T-cell (primary cell): ENCODE data around the gene ST6GALNAC6. TPM values are rescaled to one million over a fixed set of nuclear protein-coding genes. Genes with fewer than 3 reads are reported as not detected.

Experiments used
- ATAC-seq, 4 experiments: fragments of 200-7000 bp in 3 of 4; fragments of 150-1000 bp in 1 of 4; cut with Tn5 transposase; replicated peaks in 1 of 4; 1 replicate in 3 of 4; 2 replicates in 1 of 4; pipeline ENCODE4 v1.10.0; 2021; ENCODE audit warnings: moderate library complexity in 3 of 4, mild to moderate bottlenecking in 2 of 4, moderate number of reproducible peaks in 1 of 4
- CTCF ChIA-PET, 2 donors: fragments of 300-600 bp; sonication (Branson Sonifier 250); formaldehyde crosslinking; loops; one replicate each; lab custom pipeline; 2022; ENCODE audit warnings: antibody characterized with exemption in 2 of 2; lab: Charles Lee
- POLR2A ChIA-PET, 2 donors: fragments of 300-600 bp; sonication (Branson Sonifier 250); formaldehyde crosslinking; loops; one replicate each; lab custom pipeline; 2022; ENCODE audit warnings: antibody characterized with exemption in 2 of 2; lab: Charles Lee
- DNase-seq, 35 experiments: peaks; one replicate each; pipeline versions ENCODE4 v3.0.0 to v3.0.0-alpha.2; 2013 to 2023
- H3K27ac ChIP-seq: one replicate; pipeline ENCODE4 v1.5.1; 2013; ENCODE audit warnings: low read length
- H3K27me3 ChIP-seq, 2 experiments: replicated peaks in 1 of 2; 1 replicate in 1 of 2; 2 replicates in 1 of 2; pipeline versions ENCODE4 v1.6.1 to v1.7.0; 2013; ENCODE audit warnings: low read length in 1 of 2, mixed read lengths in 1 of 2; ENCODE audit not compliant: control insufficient read depth in 2 of 2, insufficient read depth in 2 of 2; ENCODE audit errors: extremely low read depth in 1 of 2
- H3K36me3 ChIP-seq, 2 donors: 1 replicate in 1 of 2; 2 replicates in 1 of 2; pipeline versions ENCODE4 v1.6.1 to v1.7.0; 2013; ENCODE audit warnings: low read length in 1 of 2; ENCODE audit not compliant: control insufficient read depth in 2 of 2, insufficient read depth in 1 of 2; ENCODE audit errors: extremely low read depth in 1 of 2
- H3K4me1 ChIP-seq, 2 experiments: 1 replicate in 1 of 2; 2 replicates in 1 of 2; pipeline versions ENCODE4 v1.6.1 to v1.7.0; 2013; ENCODE audit warnings: low read length in 2 of 2, mixed read lengths in 1 of 2; ENCODE audit not compliant: insufficient read depth in 2 of 2, control insufficient read depth in 1 of 2; ENCODE audit errors: extremely low read depth in 1 of 2
- H3K4me3 ChIP-seq, 2 donors: 1 replicate in 1 of 2; 2 replicates in 1 of 2; pipeline versions ENCODE4 v1.5.1 to v1.7.0; 2013; ENCODE audit warnings: mild to moderate bottlenecking in 2 of 2, low read length in 1 of 2, moderate library complexity in 1 of 2; ENCODE audit not compliant: control insufficient read depth in 1 of 2; ENCODE audit errors: extremely low read depth in 1 of 2
- H3K9me3 ChIP-seq: 2 replicates; pipeline ENCODE4 v1.7.0; 2013
- H3K27ac Mint-ChIP-seq, 2 donors: one replicate each; pipeline ENCODE4 v1.8.0; 2020 to 2021; ENCODE audit warnings: mild to moderate bottlenecking in 2 of 2, mixed read lengths in 2 of 2
- H3K27me3 Mint-ChIP-seq, 2 donors: one replicate each; pipeline ENCODE4 v1.8.0; 2021 to 2022; ENCODE audit warnings: mixed read lengths in 2 of 2
- H3K36me3 Mint-ChIP-seq: one replicate; pipeline ENCODE4 v1.8.0; 2021; ENCODE audit warnings: mixed read lengths
- H3K4me1 Mint-ChIP-seq, 3 donors: one replicate each; pipeline ENCODE4 v1.8.0; 2020 to 2022; ENCODE audit warnings: mixed read lengths in 3 of 3, mild to moderate bottlenecking in 1 of 3
- H3K4me3 Mint-ChIP-seq, 3 donors: one replicate each; pipeline ENCODE4 v1.8.0; 2020 to 2022; ENCODE audit warnings: mild to moderate bottlenecking in 3 of 3, mixed read lengths in 3 of 3, moderate library complexity in 3 of 3
- H3K9me3 Mint-ChIP-seq, 3 donors: one replicate each; pipeline ENCODE4 v1.8.0; 2020 to 2022; ENCODE audit warnings: mixed read lengths in 3 of 3
- WGBS: methylation state at CpG from one replicate; pipeline ENCODE4 v1.1.5; 2013; ENCODE audit warnings: missing lambda C conversion rate; ENCODE audit not compliant: insufficient coverage; 5-methylcytosine and 5-hydroxymethylcytosine counted together
- total RNA-seq, 35 experiments: library from RNA in 6 of 35; stranded (reverse) in 6 of 35; fragments of 120-200 nt in 1 of 35; gene quantifications; one replicate each; pipeline versions ENCODE4 v1.2.1 to v1.2.4 and lab custom pipeline; 2013 to 2026

Gene ST6GALNAC6
- total RNA-seq, 5 donors from 2014 or later (not counting 1 experiment from before 2014, with no cell fraction given): 73.0 to 123 (median 86.3) TPM

GRCh38 chr9:127912882-127913281 is 13.5 kb upstream of the ST6GALNAC6 start:
- Mint-ChIP-seq H3K27me3 (no peaks in the 10 kb centered on the region), H3K27ac (no peak overlapping the region), H3K4me1 (peaks cover 32 to 45% (median 42%) of the 10 kb centered on the region in 3 donors), H3K9me3 (no peaks in the 10 kb centered on the region), H3K4me3 (no peak overlapping the region), H3K36me3 (peaks cover 23% of the 10 kb centered on the region)
- ChIA-PET POLR2A (no interaction called here), CTCF (interaction anchor here (1.0 to 1.7 kb wide), 2 partner anchors 10 to 178 kb away, joined by 3 to 4 read pairs; partner anchors contain the start of gene TOR2A (in 1 of the 2))
- Histone ChIP-seq H3K4me1 (peaks cover 16 to 45% of the 10 kb centered on the region in 2 experiments), H3K4me3 (no peak overlapping the region), H3K36me3 (peaks cover 5 to 28% of the 10 kb centered on the region in 2 donors), H3K27ac (no peak overlapping the region), H3K9me3 (no peaks in the 10 kb centered on the region), H3K27me3 (no peaks in the 10 kb centered on the region)
- ATAC-seq: no peak
- 100% methylated on average over 2 of the region's 5 CpGs for WGBS
- no peak for DNase-seq

- ATAC-seq (no peak), DNase-seq (no peak)
- H3K27me3 ChIP-seq: no peaks in the 10 kb centered on the region
- H3K4me3 Mint-ChIP-seq: no peak overlapping the region
- WGBS: 97% methylated on average over 31 of the region's 31 CpGs
- H3K27ac ChIP-seq: no peak overlapping the region
- H3K9me3 Mint-ChIP-seq: no peaks in the 10 kb centered on the region
- peaks cover 11 to 45% of the 10 kb centered on the region in 2 experiments for H3K4me1 ChIP-seq
- H3K27ac Mint-ChIP-seq: peak overlapping the region in 1 of 2 donors; percentile 87
- no peaks in the 10 kb centered on the region for H3K9me3 ChIP-seq
- H3K4me3 ChIP-seq: no peak overlapping the region
- H3K36me3 Mint-ChIP-seq: peaks cover 23% of the 10 kb centered on the region
- POLR2A ChIA-PET: no interaction called here
- CTCF ChIA-PET: interaction anchor here in 1 of 2 donors (1.7 kb wide), 1 partner anchor 177 kb away, joined by 3 read pairs; the partner anchor contains the start of gene TOR2A
- no peaks in the 10 kb centered on the region for H3K27me3 Mint-ChIP-seq
- H3K4me1 Mint-ChIP-seq: peaks cover 27 to 41% (median 40%) of the 10 kb centered on the region in 3 donors
- peaks cover 5 to 28% of the 10 kb centered on the region in 2 donors for H3K36me3 ChIP-seq
Observed at GRCh38 chr9:127912296-127912695, 12.9 kb upstream of the ST6GALNAC6 start.

- no peaks in the 10 kb centered on the region for H3K27me3 Mint-ChIP-seq
- CTCF ChIA-PET: interaction anchor here in 1 of 2 donors (0.6 to 1.0 kb wide), 2 partner anchors 110 to 176 kb away, joined by 5 read pairs; partner anchors contain the start of gene TOR2A
- WGBS: 76% methylated on average over 4 of the region's 6 CpGs
- Histone ChIP-seq H3K4me3 (no peak overlapping the region), H3K27me3 (no peaks in the 10 kb centered on the region), H3K27ac (peak overlapping the region; percentile 18), H3K9me3 (no peaks in the 10 kb centered on the region), H3K36me3 (peaks cover 5 to 28% of the 10 kb centered on the region in 2 donors), H3K4me1 (peaks cover 8 to 47% of the 10 kb centered on the region in 2 experiments)
- ATAC-seq: no peak
- H3K4me1 Mint-ChIP-seq: peaks cover 34 to 47% (median 46%) of the 10 kb centered on the region in 3 donors
- POLR2A ChIA-PET: no interaction called here
- H3K27ac Mint-ChIP-seq: peak overlapping the region; percentile 36 to 87
- peak overlapping the region in 1 of 3 donors; percentile 4 for H3K4me3 Mint-ChIP-seq
- H3K36me3 Mint-ChIP-seq: peaks cover 23% of the 10 kb centered on the region
- H3K9me3 Mint-ChIP-seq: no peaks in the 10 kb centered on the region
- no peak for DNase-seq
Observed at GRCh38 chr9:127910613-127911205, 11.3 kb upstream of the ST6GALNAC6 start.

- DNase-seq: no peak
- no peaks in the 10 kb centered on the region for H3K27me3 ChIP-seq
- peaks cover 5 to 28% of the 10 kb centered on the region in 2 donors for H3K36me3 ChIP-seq
- Mint-ChIP-seq H3K27me3 (no peaks in the 10 kb centered on the region), H3K36me3 (peaks cover 23% of the 10 kb centered on the region), H3K4me3 (no peak overlapping the region), H3K9me3 (no peaks in the 10 kb centered on the region), H3K4me1 (peaks cover 34 to 47% (median 46%) of the 10 kb centered on the region in 3 donors), H3K27ac (peak overlapping the region in 1 of 2 donors; percentile 55)
- POLR2A ChIA-PET: no interaction called here
- 92% methylated on average over 14 of the region's 17 CpGs for WGBS
- CTCF ChIA-PET: no interaction called here
- no peak for ATAC-seq
- H3K9me3 ChIP-seq: no peaks in the 10 kb centered on the region
- no peak overlapping the region for H3K27ac ChIP-seq
- H3K4me3 ChIP-seq: no peak overlapping the region
- peaks cover 10 to 47% of the 10 kb centered on the region in 2 experiments for H3K4me1 ChIP-seq
Observed at GRCh38 chr9:127909839-127910273, 10.5 kb upstream of the ST6GALNAC6 start.

- Histone ChIP-seq H3K4me3 (no peak overlapping the region), H3K27me3 (no peaks in the 10 kb centered on the region), H3K4me1 (peaks cover 21 to 55% of the 10 kb centered on the region in 2 experiments), H3K36me3 (peaks cover 5 to 27% of the 10 kb centered on the region in 2 donors), H3K9me3 (no peaks in the 10 kb centered on the region), H3K27ac (no peak overlapping the region)
- Mint-ChIP-seq H3K27ac (peak overlapping the region in 1 of 2 donors; percentile 61), H3K4me3 (no peak overlapping the region), H3K27me3 (no peaks in the 10 kb centered on the region), H3K36me3 (peaks cover 18% of the 10 kb centered on the region), H3K4me1 (peaks cover 46 to 52% (median 51%) of the 10 kb centered on the region in 3 donors), H3K9me3 (no peaks in the 10 kb centered on the region)
- DNase-seq (no peak), ATAC-seq (no peak)
- ChIA-PET CTCF (no interaction called here), POLR2A (no interaction called here)
- WGBS: 96% methylated on average over 8 of the region's 10 CpGs
Observed at GRCh38 chr9:127908660-127908926, 9.2 kb upstream of the ST6GALNAC6 start.

GRCh38 chr9:127907867-127908659 is 8.7 kb upstream of the ST6GALNAC6 start:
- Histone ChIP-seq H3K4me3 (no peak overlapping the region), H3K4me1 (peaks cover 26 to 60% of the 10 kb centered on the region in 2 experiments), H3K27ac (peak overlapping the region; percentile 99), H3K27me3 (no peaks in the 10 kb centered on the region), H3K36me3 (peaks cover 5 to 27% of the 10 kb centered on the region in 2 donors), H3K9me3 (no peaks in the 10 kb centered on the region)
- ChIA-PET POLR2A (no interaction called here), CTCF (no interaction called here)
- WGBS: 88% methylated on average over 15 of the region's 35 CpGs
- Mint-ChIP-seq H3K4me1 (peaks cover 51 to 57% (median 55%) of the 10 kb centered on the region in 3 donors), H3K36me3 (peaks cover 17% of the 10 kb centered on the region), H3K4me3 (no peak overlapping the region), H3K9me3 (no peaks in the 10 kb centered on the region), H3K27ac (peak overlapping the region; percentile 99 to 100), H3K27me3 (no peaks in the 10 kb centered on the region)
- DNase-seq (no peak), ATAC-seq (no peak)
